Measurements from ENCODE around the gene COL19A1.

COL19A1 gene

DNA sequence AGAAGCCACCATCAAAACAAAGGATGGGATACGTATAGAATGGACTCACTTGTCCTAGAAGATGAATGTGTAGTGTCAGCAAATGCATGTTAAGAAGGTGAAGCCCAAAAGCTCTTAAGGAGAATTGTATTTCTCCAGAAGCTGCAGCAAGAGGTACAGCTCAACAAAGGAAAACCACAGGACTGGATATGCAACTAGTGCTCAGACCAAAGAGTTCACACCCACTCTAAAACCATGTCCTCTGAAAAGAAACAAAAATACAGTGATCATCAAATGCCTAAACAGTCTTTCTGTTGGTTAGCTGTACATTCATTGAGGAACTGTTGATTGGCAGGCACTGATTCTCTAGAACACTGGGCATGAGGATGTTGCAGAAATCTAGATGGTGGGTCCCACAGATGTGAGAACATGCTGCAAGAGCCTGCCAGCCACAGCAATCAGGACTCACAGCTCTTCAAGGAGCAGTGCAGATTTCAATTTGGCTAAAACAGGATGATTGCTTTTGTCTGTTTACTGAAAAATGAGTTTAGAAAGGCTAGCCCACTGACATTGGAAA is 342.0 kb downstream of the COL19A1 start:
- TF ChIP-seq, protein P1, sequence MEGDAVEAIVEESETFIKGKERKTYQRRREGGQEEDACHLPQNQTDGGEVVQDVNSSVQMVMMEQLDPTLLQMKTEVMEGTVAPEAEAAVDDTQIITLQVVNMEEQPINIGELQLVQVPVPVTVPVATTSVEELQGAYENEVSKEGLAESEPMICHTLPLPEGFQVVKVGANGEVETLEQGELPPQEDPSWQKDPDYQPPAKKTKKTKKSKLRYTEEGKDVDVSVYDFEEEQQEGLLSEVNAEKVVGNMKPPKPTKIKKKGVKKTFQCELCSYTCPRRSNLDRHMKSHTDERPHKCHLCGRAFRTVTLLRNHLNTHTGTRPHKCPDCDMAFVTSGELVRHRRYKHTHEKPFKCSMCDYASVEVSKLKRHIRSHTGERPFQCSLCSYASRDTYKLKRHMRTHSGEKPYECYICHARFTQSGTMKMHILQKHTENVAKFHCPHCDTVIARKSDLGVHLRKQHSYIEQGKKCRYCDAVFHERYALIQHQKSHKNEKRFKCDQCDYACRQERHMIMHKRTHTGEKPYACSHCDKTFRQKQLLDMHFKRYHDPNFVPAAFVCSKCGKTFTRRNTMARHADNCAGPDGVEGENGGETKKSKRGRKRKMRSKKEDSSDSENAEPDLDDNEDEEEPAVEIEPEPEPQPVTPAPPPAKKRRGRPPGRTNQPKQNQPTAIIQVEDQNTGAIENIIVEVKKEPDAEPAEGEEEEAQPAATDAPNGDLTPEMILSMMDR (IDR thresholded peaks at IDR 0.05; ENCODE audit: low read depth, low read length): no peak
- H3K4me3 ChIP-seq (ENCODE audit: low read depth, low read length): no peak overlapping the region
- no peak for DNase-seq (ENCODE audit: low read depth, low spot score)
- in situ Hi-C loops (cut with HindIII; ENCODE audit: low sequenced_read_pairs): no loop called here

DNA sequence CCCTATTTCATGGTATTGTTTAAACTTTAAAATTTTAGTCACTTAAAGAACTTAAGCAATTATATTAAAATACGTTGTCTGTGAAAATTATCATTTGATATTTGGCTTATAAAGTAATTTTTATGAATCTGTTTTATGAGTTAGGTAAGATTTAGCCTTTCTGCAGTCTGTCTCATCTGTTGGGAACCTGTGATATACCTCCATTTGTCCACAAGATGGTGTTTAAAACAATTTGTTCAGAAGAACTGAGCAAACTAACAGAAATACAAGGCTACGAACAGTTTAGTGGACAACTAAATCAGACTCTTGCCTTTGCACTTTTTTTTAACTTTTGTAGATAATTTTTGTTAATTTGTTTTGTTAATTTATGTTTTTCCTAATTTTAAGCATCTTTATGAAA is 344.1 kb downstream of the COL19A1 start:
- H3K4me3 ChIP-seq (ENCODE audit: low read depth, low read length): no peak overlapping the region
- in situ Hi-C loops (cut with HindIII; ENCODE audit: low sequenced_read_pairs): no loop called here
- peak; percentile 6 for DNase-seq (ENCODE audit: low read depth, low spot score)
- TF ChIP-seq, protein P1 (IDR thresholded peaks at IDR 0.05; ENCODE audit: low read depth, low read length): peak; percentile 27

DNA sequence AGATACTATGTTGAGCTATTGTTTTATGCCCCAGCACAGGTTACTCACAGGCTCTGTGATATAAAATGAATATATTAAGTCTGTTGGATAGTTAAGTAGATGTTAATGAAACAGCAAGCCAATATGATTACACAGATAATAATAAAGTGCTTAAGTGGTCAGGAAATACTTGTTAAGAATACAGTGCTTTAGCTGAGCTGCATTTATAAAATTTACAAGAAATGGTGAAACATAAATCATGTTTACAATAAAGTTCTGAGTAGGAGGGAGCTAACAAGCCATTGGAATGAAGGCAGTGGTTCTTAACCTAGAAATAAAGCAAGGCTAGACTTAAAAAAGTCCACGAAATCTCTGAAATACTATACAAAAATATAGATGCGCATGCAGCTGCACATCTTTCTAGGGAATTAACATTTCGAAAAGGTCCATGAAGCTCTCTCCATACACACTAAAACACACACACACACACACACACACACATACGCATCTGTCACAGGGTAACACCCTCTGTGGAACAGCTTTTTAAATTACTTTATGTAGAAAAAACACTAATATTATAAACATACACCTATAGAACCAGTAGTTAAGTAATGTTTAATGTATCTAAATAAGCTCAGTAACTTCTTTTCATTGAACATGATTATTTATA is 349.2 kb downstream of the COL19A1 start:
- in situ Hi-C loops (cut with HindIII; ENCODE audit: low sequenced_read_pairs): no loop called here
- TF ChIP-seq, protein P1 (IDR thresholded peaks at IDR 0.05; ENCODE audit: low read depth, low read length): no peak
- H3K4me3 ChIP-seq (ENCODE audit: low read depth, low read length): no peak overlapping the region
- DNase-seq (ENCODE audit: low read depth, low spot score): no peak

DNA sequence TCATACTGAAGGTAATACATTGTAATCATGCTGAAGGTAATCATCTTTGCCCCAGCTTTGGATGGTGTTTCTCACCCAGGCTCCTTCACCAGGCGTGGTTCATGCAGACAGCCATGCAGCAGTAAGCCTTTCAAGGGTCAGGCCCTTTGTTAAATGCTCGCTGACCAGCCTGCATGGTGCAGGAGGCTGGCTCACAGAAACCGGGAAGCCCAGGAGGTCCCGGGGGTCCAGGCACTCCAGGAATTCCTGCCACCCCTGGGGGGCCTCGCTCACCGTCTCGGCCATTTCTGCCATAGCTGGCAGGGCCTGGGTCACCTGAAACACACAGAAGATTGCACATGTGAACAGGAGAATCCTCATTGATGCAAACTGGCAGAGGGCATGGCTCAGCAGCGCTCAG is 350.4 kb downstream of the COL19A1 start:
- no peak for DNase-seq (ENCODE audit: low read depth, low spot score)
- in situ Hi-C loops (cut with HindIII; ENCODE audit: low sequenced_read_pairs): no loop called here
- TF ChIP-seq, protein P1 (IDR thresholded peaks at IDR 0.05; ENCODE audit: low read depth, low read length): no peak
- no peak overlapping the region for H3K4me3 ChIP-seq (ENCODE audit: low read depth, low read length)

DNA sequence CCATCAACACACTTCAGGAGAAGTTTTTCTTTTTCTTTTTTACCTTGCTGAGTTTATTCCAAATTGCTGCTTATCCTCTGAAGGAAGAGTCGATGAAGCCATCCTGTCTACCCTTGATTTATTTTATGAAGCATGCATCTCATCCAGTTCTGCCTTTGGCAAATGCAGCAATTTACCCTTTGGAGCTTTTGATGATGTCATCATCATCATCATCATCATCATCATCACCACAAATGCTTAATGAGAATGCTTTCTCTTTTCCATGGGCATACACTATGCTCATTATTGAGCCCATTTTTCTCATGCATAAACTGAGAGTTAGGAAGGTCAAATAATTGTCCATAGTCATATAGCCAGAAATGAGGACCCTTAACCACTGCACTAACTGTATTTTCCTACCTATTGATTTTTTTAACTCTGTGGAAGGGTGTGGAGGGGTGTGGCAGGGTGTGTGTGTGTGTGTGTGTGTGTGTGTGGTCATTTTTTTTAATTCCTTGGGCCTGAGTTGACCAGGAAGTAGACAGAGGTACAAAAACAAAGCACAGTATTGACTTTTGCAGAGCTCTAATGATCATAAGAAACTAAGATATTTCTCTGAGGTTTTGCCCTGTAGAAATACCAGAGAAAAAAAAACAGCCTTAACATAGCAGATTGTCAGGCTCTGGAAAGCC is 353.7 kb downstream of the COL19A1 start:
- in situ Hi-C loops (cut with HindIII; ENCODE audit: low sequenced_read_pairs): no loop called here
- TF ChIP-seq, protein P1 (IDR thresholded peaks at IDR 0.05; ENCODE audit: low read depth, low read length): no peak
- no peak overlapping the region for H3K4me3 ChIP-seq (ENCODE audit: low read depth, low read length)
- no peak for DNase-seq (ENCODE audit: low read depth, low spot score)

DNA sequence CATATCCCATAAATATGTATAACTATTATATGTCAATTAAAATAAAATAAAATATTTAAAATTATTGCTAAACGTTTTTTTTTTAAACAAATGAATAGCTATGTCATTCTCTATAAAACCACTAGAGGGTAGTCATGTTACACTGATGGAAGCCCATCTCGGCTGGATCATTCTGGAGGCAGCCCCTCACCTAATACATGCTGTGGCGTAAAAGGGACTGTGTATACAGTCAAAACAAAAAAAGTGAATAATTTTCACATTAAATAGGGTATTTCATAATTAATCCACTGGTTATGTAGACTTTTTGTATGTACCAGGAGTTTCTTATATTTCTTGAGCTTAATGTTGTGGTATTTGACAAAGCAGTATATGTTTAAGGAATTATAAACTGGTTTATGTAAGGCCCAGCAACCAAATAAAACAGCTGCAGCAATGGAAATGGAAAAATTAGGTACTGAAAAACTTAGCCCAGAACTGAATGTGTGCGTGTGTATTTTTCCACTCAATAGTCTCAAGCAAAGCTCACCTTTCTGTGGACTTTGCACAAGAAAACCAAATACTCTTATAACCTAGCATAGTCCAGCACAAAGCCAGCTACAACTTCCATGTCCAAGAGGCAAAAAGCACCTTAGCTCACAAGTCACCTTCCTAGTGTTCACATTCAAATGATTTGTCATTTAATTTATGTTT is 354.8 kb downstream of the COL19A1 start:
- H3K4me3 ChIP-seq (ENCODE audit: low read depth, low read length): no peak overlapping the region
- TF ChIP-seq, protein P1 (IDR thresholded peaks at IDR 0.05; ENCODE audit: low read depth, low read length): peak; percentile 66
- peak; percentile 42 for DNase-seq (ENCODE audit: low read depth, low spot score)
- in situ Hi-C loops (cut with HindIII; ENCODE audit: low sequenced_read_pairs): no loop called here
